ENCODE results near the gene CTSF. TPM values are rescaled to one million over a fixed set of nuclear protein-coding genes. Genes with fewer than 3 reads are reported as not detected.

CTSF gene
- polyA plus RNA-seq, 3 donors = 1.5 to 3.5 (median 2.3) TPM

DNA sequence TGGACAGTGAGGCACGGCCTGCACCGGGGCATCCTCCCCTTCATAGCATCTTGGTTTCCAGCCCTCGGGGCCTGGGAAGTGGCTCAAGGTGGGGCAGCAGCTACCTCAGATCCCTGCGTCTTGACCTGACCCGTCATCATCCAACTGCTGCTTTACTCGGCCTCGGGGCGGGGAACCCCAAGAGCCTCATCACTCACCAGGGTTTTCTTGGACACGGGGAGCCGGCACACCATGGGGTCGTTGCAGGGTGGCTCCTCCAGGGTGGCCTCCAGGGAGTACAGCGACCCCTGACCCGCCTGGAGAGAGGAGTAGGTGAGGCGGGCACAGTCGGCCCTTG is 651 bp downstream of the CTSF start:
- Histone ChIP-seq H3K4me1 (ENCODE audit: control insufficient read depth in 1 of 2, insufficient read depth in 2 of 2, low read length in 2 of 2) (peaks cover 4 to 12% of the 10 kb centered on the region in 2 donors), H3K79me2 (ENCODE audit: insufficient read depth, low read length) (no peaks in the 10 kb centered on the region), H3K4me3 (replicated peaks in 1 of 3; ENCODE audit: low read depth in 2 of 3, low read length in 3 of 3) (peak overlapping the region in 1 of 3 experiments; percentile 73), H3K9me3 (replicated peaks in 1 of 2; ENCODE audit: control insufficient read depth in 1 of 2, insufficient read depth in 1 of 2, low read length in 2 of 2) (no peaks in the 10 kb centered on the region), H3K9ac (ENCODE audit: insufficient read depth, low read length, poor library complexity, severe bottlenecking) (peak overlapping the region; percentile 53), H3K27me3 (ENCODE audit: control insufficient read depth in 2 of 2, insufficient read depth in 2 of 2, low read length in 2 of 2) (peaks cover 0 to 17% of the 10 kb centered on the region in 2 donors), H4K20me1 (ENCODE audit: insufficient read depth, low read length) (no peaks in the 10 kb centered on the region), H2AFZ (ENCODE audit: insufficient read depth, low read depth, low read length, poor library complexity, severe bottlenecking) (peak overlapping the region; percentile 89), H3K4me2 (replicated peaks; ENCODE audit: extremely low read depth, low read length, poor library complexity, severe bottlenecking) (peak overlapping the region; percentile 86), H3K36me3 (replicated peaks in 1 of 2; ENCODE audit: control insufficient read depth in 1 of 2, insufficient read depth in 2 of 2, low read length in 2 of 2) (no peaks in the 10 kb centered on the region), H3K27ac (ENCODE audit: low read depth in 1 of 2, low read length in 2 of 2) (no peak overlapping the region)
- no peak overlapping the region for H3K27ac Mint-ChIP-seq
- TF ChIP-seq, protein P1, sequence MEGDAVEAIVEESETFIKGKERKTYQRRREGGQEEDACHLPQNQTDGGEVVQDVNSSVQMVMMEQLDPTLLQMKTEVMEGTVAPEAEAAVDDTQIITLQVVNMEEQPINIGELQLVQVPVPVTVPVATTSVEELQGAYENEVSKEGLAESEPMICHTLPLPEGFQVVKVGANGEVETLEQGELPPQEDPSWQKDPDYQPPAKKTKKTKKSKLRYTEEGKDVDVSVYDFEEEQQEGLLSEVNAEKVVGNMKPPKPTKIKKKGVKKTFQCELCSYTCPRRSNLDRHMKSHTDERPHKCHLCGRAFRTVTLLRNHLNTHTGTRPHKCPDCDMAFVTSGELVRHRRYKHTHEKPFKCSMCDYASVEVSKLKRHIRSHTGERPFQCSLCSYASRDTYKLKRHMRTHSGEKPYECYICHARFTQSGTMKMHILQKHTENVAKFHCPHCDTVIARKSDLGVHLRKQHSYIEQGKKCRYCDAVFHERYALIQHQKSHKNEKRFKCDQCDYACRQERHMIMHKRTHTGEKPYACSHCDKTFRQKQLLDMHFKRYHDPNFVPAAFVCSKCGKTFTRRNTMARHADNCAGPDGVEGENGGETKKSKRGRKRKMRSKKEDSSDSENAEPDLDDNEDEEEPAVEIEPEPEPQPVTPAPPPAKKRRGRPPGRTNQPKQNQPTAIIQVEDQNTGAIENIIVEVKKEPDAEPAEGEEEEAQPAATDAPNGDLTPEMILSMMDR (IDR thresholded peaks at IDR 0.05) = no peak
- peaks cover 7% of the 10 kb centered on the region for H3K4me1 Mint-ChIP-seq
- peaks cover 22 to 25% (median 22%) of the 10 kb centered on the region in 3 donors for H3K27me3 Mint-ChIP-seq (ENCODE audit: low read depth in 3 of 3)
- intact Hi-C loops (cut with micrococcal nuclease) = no loop called here
- H3K36me3 Mint-ChIP-seq = no peaks in the 10 kb centered on the region
- peak overlapping the region; percentile 64 to 82 for H3K4me3 Mint-ChIP-seq
- peaks cover 0 to 5% (median 1%) of the 10 kb centered on the region in 7 donors for H3K9me3 Mint-ChIP-seq
- WGBS (ENCODE audit: insufficient coverage) = 91% methylated on average over 6 of the region's 15 CpGs
- DNase-seq = no peak

DNA sequence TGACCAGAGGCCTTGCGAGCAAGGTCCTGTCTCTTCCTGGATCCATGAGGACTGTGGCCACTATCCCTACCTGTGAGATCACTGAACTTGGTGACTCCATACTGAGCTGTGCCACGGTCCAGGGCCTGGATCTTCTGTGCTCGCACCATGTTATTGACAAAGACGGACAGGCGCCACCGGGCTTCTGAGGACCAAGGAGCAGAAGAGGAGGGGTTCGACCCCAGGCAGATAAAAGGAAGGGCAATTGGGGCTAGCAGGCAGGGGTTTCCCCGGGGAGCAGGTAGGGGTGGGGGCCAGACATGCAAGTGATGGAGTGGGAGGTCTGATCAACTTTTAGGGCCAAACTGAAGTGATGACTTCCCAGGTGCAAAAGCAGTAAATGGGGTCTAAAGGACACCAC is 2.2 kb downstream of the CTSF start:
- Mint-ChIP-seq H3K27me3 (ENCODE audit: low read depth in 3 of 3) (peaks cover 20 to 25% (median 22%) of the 10 kb centered on the region in 3 donors), H3K9me3 (peaks cover 0 to 5% (median under 1%) of the 10 kb centered on the region in 7 donors), H3K36me3 (no peaks in the 10 kb centered on the region), H3K4me3 (no peak overlapping the region), H3K4me1 (peaks cover 7% of the 10 kb centered on the region), H3K27ac (no peak overlapping the region)
- H4K20me1 ChIP-seq (ENCODE audit: insufficient read depth, low read length) = no peaks in the 10 kb centered on the region
- no peak overlapping the region for H2AFZ ChIP-seq (ENCODE audit: insufficient read depth, low read depth, low read length, poor library complexity, severe bottlenecking)
- H3K4me3 ChIP-seq (replicated peaks in 1 of 3; ENCODE audit: low read depth in 2 of 3, low read length in 3 of 3) = no peak overlapping the region
- no peak overlapping the region for H3K4me2 ChIP-seq (replicated peaks; ENCODE audit: extremely low read depth, low read length, poor library complexity, severe bottlenecking)
- intact Hi-C loops (cut with micrococcal nuclease) = no loop called here
- no peak for DNase-seq
- peaks cover 4 to 12% of the 10 kb centered on the region in 2 donors for H3K4me1 ChIP-seq (ENCODE audit: control insufficient read depth in 1 of 2, insufficient read depth in 2 of 2, low read length in 2 of 2)
- H3K36me3 ChIP-seq (replicated peaks in 1 of 2; ENCODE audit: control insufficient read depth in 1 of 2, insufficient read depth in 2 of 2, low read length in 2 of 2) = no peaks in the 10 kb centered on the region
- TF ChIP-seq, protein P1 (IDR thresholded peaks at IDR 0.05) = no peak
- peaks cover 0 to 17% of the 10 kb centered on the region in 2 donors for H3K27me3 ChIP-seq (ENCODE audit: control insufficient read depth in 2 of 2, insufficient read depth in 2 of 2, low read length in 2 of 2)
- H3K9me3 ChIP-seq (replicated peaks in 1 of 2; ENCODE audit: control insufficient read depth in 1 of 2, insufficient read depth in 1 of 2, low read length in 2 of 2) = no peaks in the 10 kb centered on the region
- 92% methylated on average over 8 of the region's 8 CpGs for WGBS (ENCODE audit: insufficient coverage)
- no peak overlapping the region for H3K27ac ChIP-seq (ENCODE audit: low read depth in 1 of 2, low read length in 2 of 2)
- no peaks in the 10 kb centered on the region for H3K79me2 ChIP-seq (ENCODE audit: insufficient read depth, low read length)
- peak overlapping the region; percentile 8 for H3K9ac ChIP-seq (ENCODE audit: insufficient read depth, low read length, poor library complexity, severe bottlenecking)
